Left ventricle myocardium inferior (tissue), 1 donor: Measurements from ENCODE around the gene RALY. TPM values are rescaled to one million over a fixed set of nuclear protein-coding genes. Genes with fewer than 3 reads are reported as not detected.

Experiments
- DNase-seq: peaks from one replicate; pipeline ENCODE4 v3.0.0-alpha.2; 2020
- H3K27ac ChIP-seq: fragments of 200-600 bp; replicated peaks from 2 replicates; pipeline ENCODE4 v1.8.0; 2021
- H3K27me3 ChIP-seq: fragments of 200-600 bp; 2 replicates; pipeline ENCODE4 v1.8.0; 2021; ENCODE audit warnings: low read depth
- H3K36me3 ChIP-seq: fragments of 200-600 bp; 2 replicates; pipeline ENCODE4 v1.8.0; 2021
- H3K4me1 ChIP-seq: fragments of 200-600 bp; 2 replicates; pipeline ENCODE4 v1.8.0; 2021
- H3K4me3 ChIP-seq: fragments of 200-600 bp; 2 replicates; pipeline ENCODE4 v1.8.0; 2021; ENCODE audit warnings: mild to moderate bottlenecking, moderate library complexity
- H3K9me3 ChIP-seq: fragments of 200-600 bp; replicated peaks from 2 replicates; pipeline ENCODE4 v1.8.0; 2021
- intact Hi-C: fragments of 100-400 bp; cut with micrococcal nuclease; formaldehyde crosslinking; loops from one replicate; pipeline ENCODE4 v1.11.0; 2022
- total RNA-seq: library from RNA; stranded (reverse); fragmentation: NEBNext Ultra II Directional; extraction: Animal tissue kit (Norgen Biotek cat#: 25700); gene quantifications from one replicate; pipeline ENCODE4 v1.2.1, GENCODE V29; 2021
- TF ChIP-seq, protein P1 (sequence below): fragments of 200-600 bp; IDR thresholded peaks from 2 replicates; pipeline ENCODE4 v1.8.0; 2021; ENCODE audit warnings: antibody characterized with exemption, mild to moderate bottlenecking, borderline replicate concordance
- donor health status: DM: no; HTN: yes; CAD: no; lungs with severe emphysema.

The RALY gene
- total RNA-seq, 1 donor from 2014 or later, result 107 TPM

DNA sequence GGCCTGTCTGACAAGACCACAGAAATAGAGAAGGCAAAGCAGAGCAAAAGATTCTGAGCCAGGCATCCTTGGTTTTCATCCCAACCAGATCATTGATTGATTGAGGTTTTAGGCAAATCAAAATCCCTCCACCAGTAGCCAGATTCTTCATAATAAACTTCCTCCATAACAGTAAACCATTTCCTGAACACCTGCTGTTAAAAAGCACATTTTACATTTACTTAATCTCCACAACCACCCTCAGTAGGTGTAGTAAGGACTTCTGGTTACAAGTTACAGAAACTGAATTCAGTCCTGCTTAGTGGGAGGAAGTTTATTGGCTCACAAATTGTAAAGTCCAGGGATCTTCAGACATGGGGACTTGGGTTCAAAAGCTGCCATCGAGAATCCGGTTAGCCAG, 90.1 kb downstream of the RALY start:
- H3K36me3 ChIP-seq, result peaks cover 49% of the 10 kb centered on the region
- TF ChIP-seq, protein P1, sequence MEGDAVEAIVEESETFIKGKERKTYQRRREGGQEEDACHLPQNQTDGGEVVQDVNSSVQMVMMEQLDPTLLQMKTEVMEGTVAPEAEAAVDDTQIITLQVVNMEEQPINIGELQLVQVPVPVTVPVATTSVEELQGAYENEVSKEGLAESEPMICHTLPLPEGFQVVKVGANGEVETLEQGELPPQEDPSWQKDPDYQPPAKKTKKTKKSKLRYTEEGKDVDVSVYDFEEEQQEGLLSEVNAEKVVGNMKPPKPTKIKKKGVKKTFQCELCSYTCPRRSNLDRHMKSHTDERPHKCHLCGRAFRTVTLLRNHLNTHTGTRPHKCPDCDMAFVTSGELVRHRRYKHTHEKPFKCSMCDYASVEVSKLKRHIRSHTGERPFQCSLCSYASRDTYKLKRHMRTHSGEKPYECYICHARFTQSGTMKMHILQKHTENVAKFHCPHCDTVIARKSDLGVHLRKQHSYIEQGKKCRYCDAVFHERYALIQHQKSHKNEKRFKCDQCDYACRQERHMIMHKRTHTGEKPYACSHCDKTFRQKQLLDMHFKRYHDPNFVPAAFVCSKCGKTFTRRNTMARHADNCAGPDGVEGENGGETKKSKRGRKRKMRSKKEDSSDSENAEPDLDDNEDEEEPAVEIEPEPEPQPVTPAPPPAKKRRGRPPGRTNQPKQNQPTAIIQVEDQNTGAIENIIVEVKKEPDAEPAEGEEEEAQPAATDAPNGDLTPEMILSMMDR, result no peak

DNA sequence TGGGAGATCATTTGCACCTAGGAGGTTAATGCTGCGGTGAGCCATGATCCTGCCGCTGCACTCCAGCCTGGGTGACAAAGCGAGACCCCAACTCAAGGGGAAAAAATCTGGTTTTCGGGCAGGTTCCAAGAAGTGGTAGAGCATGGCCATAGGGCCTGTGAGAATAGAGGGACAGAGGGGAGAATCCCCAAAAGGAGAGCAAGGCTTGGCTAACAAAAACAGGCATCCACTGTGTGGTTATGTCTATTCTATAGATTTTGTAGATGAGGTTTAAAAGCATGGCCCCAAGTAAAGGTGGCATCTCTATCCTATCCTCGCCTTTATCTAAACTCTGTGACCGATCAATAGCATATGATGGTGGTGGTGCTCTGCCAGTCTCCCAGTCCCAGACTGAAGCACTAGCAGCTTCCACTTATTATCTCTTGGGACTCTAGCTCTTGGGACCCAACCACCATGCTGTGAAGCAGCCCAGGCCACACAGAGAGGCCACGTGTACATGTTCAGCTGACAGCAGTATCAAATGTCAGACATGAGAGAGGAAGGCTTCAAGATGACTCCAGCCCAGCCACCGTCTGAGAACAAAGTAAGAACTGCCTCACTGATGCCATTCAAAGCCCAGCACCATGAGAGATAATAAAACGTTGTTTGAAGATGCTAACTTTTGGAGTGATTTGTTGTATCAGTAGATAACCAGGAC, 90.7 kb downstream of the RALY start:
- intact Hi-C loops, result no loop called here

More for the DNA sequence above, 90.1 kb downstream of the RALY start:
- peak overlapping the region; percentile 58 for H3K27ac ChIP-seq
- intact Hi-C loops, result no loop called here
- no peaks in the 10 kb centered on the region for H3K9me3 ChIP-seq
- H3K4me3 ChIP-seq, result no peak overlapping the region
- peaks cover 44% of the 10 kb centered on the region for H3K4me1 ChIP-seq
- H3K27me3 ChIP-seq, result no peaks in the 10 kb centered on the region
- no peak for DNase-seq

DNA sequence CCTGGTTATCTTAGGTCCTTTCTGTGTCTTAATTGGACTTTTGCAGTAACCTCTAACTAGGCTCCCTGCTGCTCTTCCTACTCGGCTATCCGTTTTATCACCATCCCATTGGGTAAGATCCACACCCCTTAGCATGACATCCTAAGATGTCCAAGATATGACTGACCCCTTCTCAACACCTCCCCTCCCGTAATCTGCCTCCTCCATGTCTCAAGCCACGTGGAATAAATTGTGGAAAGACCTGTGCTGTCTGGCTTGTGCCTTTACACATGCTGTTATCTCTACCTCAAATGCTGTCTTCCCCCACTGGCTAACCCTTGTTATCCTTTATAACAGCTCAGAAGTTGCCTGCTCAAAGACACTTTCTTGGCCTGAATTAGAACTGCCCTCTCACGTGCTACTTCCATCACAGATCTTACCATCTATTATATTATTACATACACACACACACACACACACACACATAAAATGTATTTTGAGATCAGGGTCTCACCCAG, 91.9 kb downstream of the RALY start:
- no peaks in the 10 kb centered on the region for H3K9me3 ChIP-seq
- DNase-seq, result no peak
- H3K4me3 ChIP-seq, result no peak overlapping the region
- no peak overlapping the region for H3K27ac ChIP-seq
- H3K27me3 ChIP-seq, result no peaks in the 10 kb centered on the region
- TF ChIP-seq, protein P1, result no peak
- peaks cover 62% of the 10 kb centered on the region for H3K4me1 ChIP-seq
- intact Hi-C loops, result no loop called here
- peaks cover 57% of the 10 kb centered on the region for H3K36me3 ChIP-seq

More for the DNA sequence above, 90.7 kb downstream of the RALY start:
- Histone ChIP-seq H3K4me3 (no peak overlapping the region), H3K9me3 (no peaks in the 10 kb centered on the region), H3K27me3 (no peaks in the 10 kb centered on the region), H3K4me1 (peaks cover 50% of the 10 kb centered on the region), H3K36me3 (peaks cover 55% of the 10 kb centered on the region), H3K27ac (peak overlapping the region; percentile 58)
- no peak for DNase-seq
- TF ChIP-seq, protein P1, result no peak

DNA sequence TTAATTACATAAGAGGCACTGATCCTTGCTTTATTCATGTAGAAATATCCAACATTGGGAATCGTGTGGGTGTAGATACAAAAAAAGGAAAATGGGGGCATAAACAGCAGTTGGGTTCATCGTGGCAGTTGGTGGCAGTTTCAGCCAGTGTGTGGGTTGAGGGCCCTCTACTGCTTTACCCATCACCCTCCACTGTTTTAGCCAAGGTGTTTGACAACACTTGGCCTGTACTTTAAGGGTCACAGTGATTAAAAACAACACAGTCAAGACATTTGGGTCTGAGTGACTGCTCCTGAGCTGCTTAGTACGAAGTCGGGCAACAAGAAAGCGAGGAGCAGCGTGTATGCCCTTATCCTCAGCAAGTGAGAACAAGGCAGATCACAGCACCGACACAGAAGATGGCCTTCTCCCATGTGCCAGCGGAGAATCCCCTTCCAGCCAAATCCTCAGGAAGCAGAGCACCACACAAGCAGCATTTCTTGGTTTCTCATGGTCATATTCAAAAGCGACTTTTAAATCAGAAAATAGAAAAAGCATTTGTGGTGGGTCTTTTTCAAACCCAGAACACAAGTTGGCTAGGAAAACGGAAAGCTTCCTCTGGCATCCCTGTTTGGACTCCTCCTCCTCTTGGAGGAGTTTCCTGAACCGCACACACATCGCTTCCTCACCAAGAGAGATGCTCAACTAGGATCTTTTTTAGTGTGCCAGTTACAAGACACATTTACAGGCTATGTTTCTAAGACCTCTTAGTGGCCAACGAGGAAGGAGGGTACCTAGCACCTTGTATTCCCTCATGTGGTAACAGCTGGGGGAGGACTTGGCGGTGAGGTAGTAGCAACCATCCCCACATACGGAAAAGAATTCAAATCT, 94.8 kb downstream of the RALY start:
- Histone ChIP-seq H3K27me3 (no peaks in the 10 kb centered on the region), H3K36me3 (peaks cover 68% of the 10 kb centered on the region), H3K4me3 (no peak overlapping the region), H3K4me1 (peaks cover 45% of the 10 kb centered on the region), H3K9me3 (no peaks in the 10 kb centered on the region), H3K27ac (no peak overlapping the region)
- TF ChIP-seq, protein P1, result no peak
- no peak for DNase-seq
- intact Hi-C loops, result no loop called here

DNA sequence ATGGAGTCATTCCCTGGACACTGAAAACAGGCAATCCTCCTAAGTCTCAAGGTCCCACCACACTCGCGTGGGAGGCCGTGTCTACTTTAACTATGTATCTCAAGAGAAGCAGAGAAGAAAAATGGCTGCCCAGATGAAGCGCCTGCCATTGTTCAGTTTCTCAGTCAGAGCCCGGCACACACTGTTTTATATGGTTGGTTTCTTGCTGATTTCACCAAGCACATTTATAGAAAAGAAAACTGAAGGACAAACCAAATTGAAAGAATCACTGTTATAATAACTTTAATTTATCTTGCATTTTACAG, 95.4 kb downstream of the RALY start:
- H3K27me3 ChIP-seq, result no peaks in the 10 kb centered on the region
- H3K4me3 ChIP-seq, result no peak overlapping the region
- TF ChIP-seq, protein P1, result no peak
- DNase-seq, result no peak
- H3K4me1 ChIP-seq, result peaks cover 39% of the 10 kb centered on the region
- H3K9me3 ChIP-seq, result no peaks in the 10 kb centered on the region
- intact Hi-C loops, result no loop called here
- peaks cover 74% of the 10 kb centered on the region for H3K36me3 ChIP-seq
- H3K27ac ChIP-seq, result no peak overlapping the region
